OCI-LY3 (cell line): Measurements from ENCODE around the gene ATP10B.

Experiments
- EZH2phosphoT487 ChIP-seq: fragments of 200-600 bp; shearing (Covaris generic); IDR thresholded peaks from 2 replicates; pipeline ENCODE4 v1.6.1; 2018; ENCODE audit warnings: antibody characterized with exemption, mixed run types, low read depth
- TF ChIP-seq, protein P1 (sequence below): fragments of 200-600, 300-600 bp; sonication (generic); IDR thresholded peaks from 2 replicates; pipeline ENCODE4 v1.5.1; 2014; ENCODE audit warnings: antibody characterized with exemption, low read length, low read depth

DNA sequence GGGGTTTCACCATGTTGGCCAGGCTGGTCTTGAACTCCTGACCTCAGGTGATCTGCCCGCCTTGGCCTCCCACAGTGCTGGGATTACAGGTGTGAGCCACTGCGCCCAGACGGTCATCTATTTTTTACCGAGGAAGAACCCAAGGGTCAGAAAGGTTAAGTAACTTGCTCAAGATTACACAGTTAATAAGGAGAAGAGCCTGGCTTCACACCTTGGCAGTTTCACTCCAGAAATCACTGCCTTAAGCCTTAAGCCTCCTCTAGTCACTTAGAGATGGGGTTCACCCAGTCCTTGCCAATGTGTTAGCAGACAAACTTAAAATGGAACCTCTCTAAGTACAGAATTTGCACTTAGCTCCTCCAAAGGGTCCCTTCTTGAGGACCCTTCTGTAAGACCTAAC is 314.1 kb downstream of the ATP10B start:
- TF ChIP-seq, protein P1, sequence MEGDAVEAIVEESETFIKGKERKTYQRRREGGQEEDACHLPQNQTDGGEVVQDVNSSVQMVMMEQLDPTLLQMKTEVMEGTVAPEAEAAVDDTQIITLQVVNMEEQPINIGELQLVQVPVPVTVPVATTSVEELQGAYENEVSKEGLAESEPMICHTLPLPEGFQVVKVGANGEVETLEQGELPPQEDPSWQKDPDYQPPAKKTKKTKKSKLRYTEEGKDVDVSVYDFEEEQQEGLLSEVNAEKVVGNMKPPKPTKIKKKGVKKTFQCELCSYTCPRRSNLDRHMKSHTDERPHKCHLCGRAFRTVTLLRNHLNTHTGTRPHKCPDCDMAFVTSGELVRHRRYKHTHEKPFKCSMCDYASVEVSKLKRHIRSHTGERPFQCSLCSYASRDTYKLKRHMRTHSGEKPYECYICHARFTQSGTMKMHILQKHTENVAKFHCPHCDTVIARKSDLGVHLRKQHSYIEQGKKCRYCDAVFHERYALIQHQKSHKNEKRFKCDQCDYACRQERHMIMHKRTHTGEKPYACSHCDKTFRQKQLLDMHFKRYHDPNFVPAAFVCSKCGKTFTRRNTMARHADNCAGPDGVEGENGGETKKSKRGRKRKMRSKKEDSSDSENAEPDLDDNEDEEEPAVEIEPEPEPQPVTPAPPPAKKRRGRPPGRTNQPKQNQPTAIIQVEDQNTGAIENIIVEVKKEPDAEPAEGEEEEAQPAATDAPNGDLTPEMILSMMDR: no peak
- no peak for TF ChIP-seq EZH2phosphoT487
